NCI-H748 (cell line): ENCODE results near the gene ALDOB.

Experiments used
- DNase-seq: peaks from one replicate; lab custom pipeline; 2025; ENCODE audit not compliant: unreplicated experiment; lab: John Stamatoyannopoulos, UW

The ALDOB gene

DNA sequence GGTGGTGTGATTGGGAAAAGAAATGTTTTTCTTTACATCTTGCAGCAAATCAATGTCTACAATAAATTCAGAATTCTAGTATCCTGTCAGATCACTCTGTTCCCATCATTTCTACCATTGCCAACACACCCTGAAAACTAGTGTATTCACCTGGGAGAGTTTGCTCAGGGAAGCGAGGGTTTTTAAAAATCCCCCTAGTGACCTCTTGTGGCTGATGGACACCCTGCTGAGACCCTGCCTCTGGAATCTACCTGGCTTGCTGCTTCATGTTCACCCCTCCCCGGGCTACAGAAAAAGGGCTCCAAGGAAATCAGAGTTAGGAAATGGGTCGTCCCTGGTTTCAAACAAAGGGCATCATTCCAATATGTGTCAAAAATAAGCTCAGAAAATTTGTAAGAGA, 21.4 kb upstream of the ALDOB start:
- DNase-seq: peak; percentile 17

- DNase-seq: no peak
Measured at GRCh38 chr9:101455656-101456240, 20.2 kb upstream of the ALDOB start.

DNA sequence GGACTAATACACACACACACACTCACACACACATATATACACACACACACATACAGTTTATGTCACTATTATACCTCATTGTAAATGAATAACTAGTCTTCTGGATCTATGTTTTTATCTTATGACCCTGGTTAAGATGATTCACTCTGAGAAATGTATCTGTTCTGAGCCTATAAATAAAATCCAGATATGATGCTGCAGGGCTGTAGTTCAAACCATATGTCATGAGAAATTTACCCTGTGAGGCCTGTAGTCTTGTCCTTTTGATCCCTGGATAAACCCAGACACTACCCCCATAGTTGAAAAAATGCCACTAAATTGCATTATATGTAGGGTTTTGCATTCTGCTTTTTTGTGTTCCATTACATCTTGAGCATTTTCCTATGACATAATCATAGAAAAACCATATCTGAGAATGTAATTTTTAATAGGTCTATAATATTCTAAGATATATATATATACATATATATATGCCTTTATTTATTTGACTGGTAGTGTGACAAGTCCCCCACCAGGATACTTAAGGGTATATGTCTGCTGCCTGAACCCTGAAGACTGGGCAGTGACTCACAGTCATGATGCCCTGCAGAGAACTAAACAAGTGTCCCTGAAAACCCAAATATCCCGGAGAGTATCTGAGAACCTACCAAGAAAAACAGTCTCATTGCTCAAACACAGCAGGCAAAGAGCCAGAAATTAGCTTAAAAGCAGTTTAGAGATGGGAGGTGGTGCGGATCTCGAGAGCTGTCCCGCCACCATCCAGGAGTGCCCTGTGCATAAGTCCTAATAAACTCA, 18.4 kb upstream of the ALDOB start:
- no peak for DNase-seq

GRCh38 chr9:101451498-101451897, 15.9 kb upstream of the ALDOB start:
- no peak for DNase-seq

DNA sequence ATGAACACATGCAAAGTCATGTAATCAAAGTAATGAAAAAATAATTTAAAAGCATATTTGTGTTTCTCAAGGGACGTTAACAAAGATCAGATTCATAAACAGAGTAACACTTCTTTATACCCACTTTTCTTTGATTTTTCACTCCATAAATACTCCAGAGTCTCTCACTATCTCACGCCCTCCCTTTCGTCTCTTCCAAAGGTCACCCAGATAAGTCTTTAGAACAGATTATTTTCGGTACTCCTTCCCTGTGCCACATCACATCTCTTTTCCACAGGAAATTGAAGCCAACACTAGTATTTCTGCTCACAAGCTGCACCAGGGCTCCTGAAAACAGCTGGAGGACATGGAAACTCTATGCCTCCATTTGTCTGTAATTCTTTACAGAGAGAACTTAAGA, 15.4 kb upstream of the ALDOB start:
- no peak for DNase-seq

DNA sequence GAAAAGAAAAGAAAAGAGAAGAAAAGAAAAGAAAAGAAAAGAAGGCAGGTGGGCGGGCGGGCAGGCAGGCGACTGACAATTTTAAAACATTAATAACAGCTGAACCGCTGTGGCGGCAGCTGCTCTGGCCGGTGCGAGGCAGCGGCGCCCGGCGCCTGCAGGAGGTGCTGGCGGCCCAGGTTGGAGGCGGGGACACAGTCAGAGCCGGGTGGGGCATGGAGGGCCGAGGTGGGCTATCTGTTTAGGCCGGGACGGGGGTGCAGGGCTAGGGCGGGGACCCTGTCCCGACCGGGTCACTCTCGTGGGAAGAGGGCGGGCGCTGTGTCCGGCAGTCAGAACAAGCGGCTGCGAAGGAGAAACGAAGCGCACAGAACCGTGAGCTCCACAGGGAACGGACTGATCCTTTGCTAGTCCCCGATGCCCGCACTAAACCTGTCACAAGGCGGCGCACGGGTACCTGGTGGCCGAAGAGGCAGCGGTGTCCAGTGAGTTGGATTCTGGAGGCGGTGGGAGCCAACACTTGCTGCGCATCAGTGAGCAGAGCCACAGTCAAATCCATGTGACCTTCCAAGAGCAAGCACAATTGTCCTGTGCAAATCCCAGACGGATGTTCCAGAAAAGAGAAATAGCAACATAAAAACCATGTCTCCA, 13.6 kb upstream of the ALDOB start:
- DNase-seq: peak; percentile 93

DNA sequence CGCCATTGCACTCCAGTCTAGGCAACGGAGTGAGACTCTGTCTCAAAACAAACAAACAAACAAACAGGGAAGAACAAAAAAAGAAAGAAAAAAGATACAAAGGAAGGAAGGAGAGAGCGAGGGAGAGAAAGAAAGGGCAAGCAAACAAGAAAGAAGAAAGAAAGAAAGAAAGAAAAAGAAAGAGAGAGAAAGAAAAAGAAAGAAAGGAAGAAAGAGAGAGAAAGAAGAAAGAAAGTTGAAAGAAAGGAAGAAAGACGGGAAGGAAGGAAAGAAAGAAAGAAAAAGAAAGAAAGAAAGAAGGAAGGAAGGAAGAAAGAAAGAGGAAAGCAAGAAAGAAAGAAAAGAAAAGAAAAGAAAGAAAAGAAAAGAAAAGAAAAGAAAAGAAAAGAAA, 13.1 kb upstream of the ALDOB start:
- DNase-seq: no peak

- DNase-seq: no peak
Measured at GRCh38 chr9:101446732-101447131, 11.2 kb upstream of the ALDOB start.

- DNase-seq: no peak
Measured at GRCh38 chr9:101445353-101446029, 9.9 kb upstream of the ALDOB start.

- peak; percentile 24 for DNase-seq
Measured at GRCh38 chr9:101443364-101443771, 7.8 kb upstream of the ALDOB start.

DNA sequence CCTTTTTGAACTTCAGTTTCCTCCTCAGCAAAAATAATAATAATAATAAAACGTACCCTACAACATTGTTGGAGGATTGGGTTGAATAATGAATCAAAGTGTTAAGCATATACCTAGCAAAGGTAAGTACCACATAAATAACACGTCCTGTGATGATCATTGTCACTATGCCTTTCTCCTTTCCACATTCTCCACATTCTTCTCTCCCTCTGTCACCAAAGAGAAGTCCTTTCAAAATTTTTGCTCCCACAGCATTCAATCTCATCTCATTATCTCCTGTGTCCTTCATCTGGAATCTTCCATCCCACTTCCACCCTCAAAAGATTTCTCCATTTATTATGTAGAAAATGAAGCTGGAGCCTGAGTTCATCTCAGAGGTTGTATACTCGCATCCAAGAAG, 7.2 kb upstream of the ALDOB start:
- no peak for DNase-seq

DNA sequence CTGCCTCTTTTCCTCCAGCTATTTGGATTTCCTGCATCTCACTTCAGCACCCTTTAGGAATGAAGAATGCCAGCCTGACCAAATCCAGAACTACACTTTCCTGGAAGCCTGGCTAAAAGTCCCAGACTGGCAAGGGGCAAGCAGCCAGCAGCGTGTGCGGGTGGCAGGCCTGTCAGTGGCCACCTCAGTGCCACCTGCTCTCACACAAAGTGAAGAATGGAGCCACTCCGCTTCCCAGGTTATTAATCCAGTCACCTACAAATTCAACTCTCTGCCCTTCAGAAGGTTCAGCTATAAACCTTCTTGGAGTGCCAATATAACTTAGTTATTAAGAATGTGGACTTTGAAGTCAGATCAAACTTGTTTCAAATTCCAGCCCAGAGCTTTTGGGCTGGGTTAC, 6.7 kb upstream of the ALDOB start:
- no peak for DNase-seq

DNA sequence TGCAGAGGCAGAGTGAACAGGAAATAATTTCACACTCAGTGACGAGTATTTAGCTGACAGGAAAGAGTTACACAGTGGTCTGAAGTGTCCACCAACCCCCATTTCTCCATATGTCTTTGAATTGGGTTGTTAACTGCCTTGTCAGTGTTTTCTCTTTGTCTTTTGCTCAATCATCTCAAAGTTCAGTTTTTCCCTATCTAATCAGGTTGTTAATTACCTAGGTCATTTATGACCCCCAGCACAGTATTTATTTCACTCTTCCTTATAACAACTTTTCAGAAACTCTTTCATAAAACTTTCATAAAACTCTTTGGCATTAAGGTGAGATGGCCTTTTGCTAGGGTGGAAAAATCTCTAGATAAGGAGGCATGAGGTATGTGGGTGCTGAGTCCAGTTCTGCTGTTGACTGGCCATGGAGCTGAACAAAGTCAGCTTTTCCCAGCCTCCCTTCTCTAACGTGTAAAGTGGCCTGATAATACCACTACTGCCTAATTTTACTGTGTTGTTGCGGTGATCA, 5.2 kb upstream of the ALDOB start:
- DNase-seq: no peak

DNA sequence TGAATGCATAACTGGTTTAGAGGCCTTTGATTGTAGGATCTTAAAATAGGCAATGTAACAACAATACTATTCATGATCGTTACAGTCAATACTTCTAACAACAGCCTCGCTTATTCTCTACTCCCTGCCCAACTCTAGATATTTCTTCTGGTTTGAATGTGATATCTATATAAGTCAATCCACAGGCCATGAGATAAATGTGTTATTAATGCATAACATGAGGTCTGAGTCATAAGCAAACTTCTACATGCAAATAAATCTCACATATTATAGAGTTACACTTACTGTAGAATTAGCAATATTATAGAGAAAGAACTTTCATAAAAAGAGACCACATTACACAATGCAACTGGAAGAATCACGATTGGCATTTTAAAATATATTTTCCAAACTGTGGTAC, 2.9 kb upstream of the ALDOB start:
- DNase-seq: no peak

DNA sequence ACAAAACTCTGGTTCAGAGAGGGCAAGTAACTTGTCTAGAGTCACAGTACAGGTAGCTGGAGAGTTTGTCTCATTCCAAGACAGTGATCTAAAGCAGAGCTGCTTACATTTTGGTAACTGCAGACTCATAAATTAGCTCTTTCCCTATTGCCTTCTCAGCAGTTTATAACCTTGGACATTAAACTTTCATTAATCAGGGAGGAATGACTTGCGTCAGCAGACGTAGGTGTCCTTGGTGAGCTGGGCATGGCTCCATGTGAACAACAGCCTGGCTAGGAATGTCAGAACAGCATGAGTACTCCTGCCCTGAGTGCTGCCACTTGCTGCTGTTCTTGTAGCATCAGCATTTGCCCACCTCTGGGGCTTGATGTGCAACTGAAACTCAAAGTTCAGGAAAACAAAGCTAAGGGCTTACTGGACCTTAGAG, 2.2 kb upstream of the ALDOB start:
- no peak for DNase-seq

GRCh38 chr9:101434998-101435397, 576 bp downstream of the ALDOB start:
- DNase-seq: no peak

GRCh38 chr9:101433229-101433628, 2.3 kb downstream of the ALDOB start:
- DNase-seq: no peak

DNA sequence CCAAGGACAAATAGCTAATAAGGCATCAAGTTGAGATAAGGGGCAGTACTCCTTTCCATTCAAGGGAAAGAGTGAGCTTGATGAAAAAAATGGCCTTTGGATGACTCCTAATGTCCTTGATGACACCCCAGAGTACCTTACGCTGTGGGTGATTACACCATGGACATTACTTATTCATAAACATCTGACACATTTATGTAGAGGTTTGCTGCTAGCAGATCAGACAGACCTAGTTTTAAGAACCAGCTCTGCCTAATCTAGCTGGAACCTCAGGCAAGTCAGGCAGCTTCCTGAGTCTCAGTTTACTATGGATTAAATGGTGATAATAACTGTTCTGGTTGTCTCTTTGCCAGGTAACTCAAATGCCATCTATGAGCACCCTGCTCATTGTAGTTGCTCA, 2.8 kb downstream of the ALDOB start:
- no peak for DNase-seq

GRCh38 chr9:101432171-101432570, 3.4 kb downstream of the ALDOB start:
- no peak for DNase-seq

DNA sequence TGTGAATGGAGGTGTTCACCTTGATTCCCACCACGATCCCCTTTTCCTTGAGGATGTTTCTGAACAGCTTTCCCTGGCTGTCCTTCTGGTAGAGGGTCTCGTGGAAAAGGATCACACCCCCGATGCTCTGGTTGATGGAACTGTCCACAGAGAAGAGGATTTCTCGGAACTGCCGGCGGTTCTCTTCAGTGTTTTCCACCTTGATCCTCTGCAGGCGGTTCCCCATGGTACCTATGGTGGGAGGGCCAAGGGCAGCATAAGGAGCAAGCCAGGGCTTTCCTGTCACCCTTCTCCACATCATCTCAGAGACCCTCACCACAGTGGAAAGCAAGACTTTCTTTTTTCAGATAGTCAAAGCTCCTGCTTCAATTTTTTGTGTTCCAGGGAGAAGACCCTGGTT, 5.8 kb downstream of the ALDOB start:
- no peak for DNase-seq

- DNase-seq: no peak
Measured at GRCh38 chr9:101428909-101429308, 6.7 kb downstream of the ALDOB start.
